CD8-positive, alpha-beta memory T cell (primary cell): ENCODE measurements around the gene LDLRAD4. TPM values are rescaled to one million over a fixed set of nuclear protein-coding genes. Genes with fewer than 3 reads are reported as not detected.

Experiments
- CTCF ChIA-PET: fragments of 350-600 bp; sonication (Branson Sonifier 250); formaldehyde crosslinking; loops from one replicate; lab custom pipeline; 2021; ENCODE audit warnings: antibody characterized with exemption; lab: Charles Lee
- POLR2A ChIA-PET: fragments of 350-600 bp; sonication (Branson Sonifier 250); formaldehyde crosslinking; loops from one replicate; lab custom pipeline; 2021; ENCODE audit warnings: antibody characterized with exemption; lab: Charles Lee
- DNase-seq, 5 donors: peaks; one replicate each; pipeline versions ENCODE4 v3.0.0 to v3.0.0-alpha.2; 2020 to 2022; ENCODE audit warnings: mixed read lengths in 1 of 5
- H3K27ac ChIP-seq: one replicate; pipeline ENCODE4 v1.7.0; 2013; ENCODE audit warnings: low read depth, mild to moderate bottlenecking, low read length, moderate library complexity
- H3K27me3 ChIP-seq: 2 replicates; pipeline ENCODE4 v1.7.0; 2013; ENCODE audit warnings: low read length, mild to moderate bottlenecking; ENCODE audit not compliant: insufficient read depth, poor library complexity, severe bottlenecking
- H3K36me3 ChIP-seq: 2 replicates; pipeline ENCODE4 v1.7.0; 2013; ENCODE audit warnings: mild to moderate bottlenecking, low read length, moderate library complexity; ENCODE audit not compliant: insufficient read depth
- H3K4me1 ChIP-seq: 2 replicates; pipeline ENCODE4 v1.7.0; 2013; ENCODE audit warnings: mild to moderate bottlenecking, low read length, moderate library complexity; ENCODE audit not compliant: insufficient read depth
- H3K4me3 ChIP-seq: 2 replicates; pipeline ENCODE4 v1.7.0; 2013; ENCODE audit warnings: mild to moderate bottlenecking, low read length
- H3K9me3 ChIP-seq: 2 replicates; pipeline ENCODE4 v1.7.0; 2013; ENCODE audit warnings: mild to moderate bottlenecking, low read length
- H3K27ac Mint-ChIP-seq, 8 donors: one replicate each; pipeline ENCODE4 v1.8.0; 2020 to 2021; ENCODE audit warnings: mixed read lengths in 8 of 8, mild to moderate bottlenecking in 6 of 8, inconsistent platforms in 3 of 8, moderate library complexity in 3 of 8
- H3K27me3 Mint-ChIP-seq, 2 donors: one replicate each; pipeline ENCODE4 v1.8.0; 2020 to 2021; ENCODE audit warnings: mixed read lengths in 2 of 2, mild to moderate bottlenecking in 1 of 2, moderate library complexity in 1 of 2
- H3K36me3 Mint-ChIP-seq, 3 donors: one replicate each; pipeline ENCODE4 v1.8.0; 2020 to 2021; ENCODE audit warnings: mixed read lengths in 3 of 3, inconsistent platforms in 1 of 3, mild to moderate bottlenecking in 1 of 3
- H3K4me1 Mint-ChIP-seq, 3 donors: one replicate each; pipeline ENCODE4 v1.8.0; 2020 to 2021; ENCODE audit warnings: mixed read lengths in 3 of 3, inconsistent platforms in 1 of 3, mild to moderate bottlenecking in 1 of 3
- H3K4me3 Mint-ChIP-seq, 7 donors: one replicate each; pipeline ENCODE4 v1.8.0; 2020 to 2021; ENCODE audit warnings: mixed read lengths in 7 of 7, mild to moderate bottlenecking in 6 of 7, moderate library complexity in 4 of 7, inconsistent platforms in 2 of 7
- H3K9me3 Mint-ChIP-seq, 5 donors: one replicate each; pipeline ENCODE4 v1.8.0; 2020 to 2022; ENCODE audit warnings: mixed read lengths in 5 of 5, mild to moderate bottlenecking in 3 of 5, moderate library complexity in 2 of 5, inconsistent platforms in 1 of 5
- polyA plus RNA-seq: library from polyadenylated mRNA; unstranded; fragments of 300-500 nt; fragmentation: Illumina TruSeq; gene quantifications from one replicate; pipeline ENCODE4 v1.2.3, GENCODE V29; 2021
- total RNA-seq, 2 experiments: library from RNA; stranded (reverse); gene quantifications; one replicate each; pipeline ENCODE4 v1.2.3, GENCODE V29; 2021

Gene LDLRAD4
- total and polyA plus RNA-seq, 3 experiments from 2014 or later, result 8.1 to 30.4 (median 27.3) TPM

- H3K27me3 ChIP-seq, result no peaks in the 10 kb centered on the region
- CTCF ChIA-PET, result no interaction called here
- H3K4me1 ChIP-seq, result no peaks in the 10 kb centered on the region
- H3K27ac ChIP-seq, result no peak overlapping the region
- no peaks in the 10 kb centered on the region for H3K36me3 ChIP-seq
- H3K4me3 ChIP-seq, result no peak overlapping the region
- POLR2A ChIA-PET, result no interaction called here
- H3K9me3 Mint-ChIP-seq, result no peaks in the 10 kb centered on the region
- H3K4me1 Mint-ChIP-seq, result peaks cover 0 to 4% (median 0%) of the 10 kb centered on the region in 3 donors
- H3K9me3 ChIP-seq, result no peaks in the 10 kb centered on the region
- H3K27me3 Mint-ChIP-seq, result no peaks in the 10 kb centered on the region
- H3K27ac Mint-ChIP-seq, result no peak overlapping the region
- no peak for DNase-seq
- H3K4me3 Mint-ChIP-seq, result no peak overlapping the region
- no peaks in the 10 kb centered on the region for H3K36me3 Mint-ChIP-seq
Measured at GRCh38 chr18:13401404-13401803, 182.8 kb downstream of the LDLRAD4 start.

- no peaks in the 10 kb centered on the region for H3K36me3 ChIP-seq
- ChIA-PET CTCF (no interaction called here), POLR2A (no interaction called here)
- Mint-ChIP-seq H3K36me3 (no peaks in the 10 kb centered on the region), H3K27me3 (no peaks in the 10 kb centered on the region), H3K9me3 (no peaks in the 10 kb centered on the region), H3K27ac (no peak overlapping the region), H3K4me3 (no peak overlapping the region), H3K4me1 (peaks cover 0 to 4% (median 0%) of the 10 kb centered on the region in 3 donors)
- H3K4me3 ChIP-seq, result no peak overlapping the region
- DNase-seq, result no peak
- H3K4me1 ChIP-seq, result no peaks in the 10 kb centered on the region
- no peaks in the 10 kb centered on the region for H3K9me3 ChIP-seq
- no peaks in the 10 kb centered on the region for H3K27me3 ChIP-seq
- no peak overlapping the region for H3K27ac ChIP-seq
Measured at GRCh38 chr18:13401826-13402225, 183.3 kb downstream of the LDLRAD4 start.

GRCh38 chr18:13403786-13404549 is 185.4 kb downstream of the LDLRAD4 start:
- Mint-ChIP-seq H3K4me3 (no peak overlapping the region), H3K9me3 (no peaks in the 10 kb centered on the region), H3K4me1 (peaks cover 0 to 4% (median 0%) of the 10 kb centered on the region in 3 donors), H3K27ac (no peak overlapping the region), H3K36me3 (no peaks in the 10 kb centered on the region), H3K27me3 (no peaks in the 10 kb centered on the region)
- H3K4me1 ChIP-seq, result no peaks in the 10 kb centered on the region
- no peaks in the 10 kb centered on the region for H3K27me3 ChIP-seq
- DNase-seq, result no peak
- CTCF ChIA-PET, result no interaction called here
- POLR2A ChIA-PET, result no interaction called here
- H3K9me3 ChIP-seq, result no peaks in the 10 kb centered on the region
- H3K27ac ChIP-seq, result no peak overlapping the region
- H3K36me3 ChIP-seq, result no peaks in the 10 kb centered on the region
- no peak overlapping the region for H3K4me3 ChIP-seq

- Mint-ChIP-seq H3K27ac (no peak overlapping the region), H3K27me3 (no peaks in the 10 kb centered on the region), H3K4me3 (no peak overlapping the region), H3K36me3 (no peaks in the 10 kb centered on the region), H3K4me1 (peaks cover 0 to 4% (median 0%) of the 10 kb centered on the region in 3 donors), H3K9me3 (no peaks in the 10 kb centered on the region)
- Histone ChIP-seq H3K4me3 (no peak overlapping the region), H3K27me3 (no peaks in the 10 kb centered on the region), H3K36me3 (no peaks in the 10 kb centered on the region), H3K4me1 (no peaks in the 10 kb centered on the region), H3K27ac (no peak overlapping the region), H3K9me3 (no peaks in the 10 kb centered on the region)
- POLR2A ChIA-PET, result no interaction called here
- CTCF ChIA-PET, result no interaction called here
- DNase-seq, result no peak
Measured at GRCh38 chr18:13405305-13406038, 186.9 kb downstream of the LDLRAD4 start.

- no peaks in the 10 kb centered on the region for H3K27me3 ChIP-seq
- no peak for DNase-seq
- no peaks in the 10 kb centered on the region for H3K9me3 Mint-ChIP-seq
- H3K4me1 ChIP-seq, result no peaks in the 10 kb centered on the region
- ChIA-PET POLR2A (no interaction called here), CTCF (no interaction called here)
- no peak overlapping the region for H3K4me3 Mint-ChIP-seq
- no peaks in the 10 kb centered on the region for H3K27me3 Mint-ChIP-seq
- no peaks in the 10 kb centered on the region for H3K4me1 Mint-ChIP-seq
- H3K9me3 ChIP-seq, result no peaks in the 10 kb centered on the region
- H3K36me3 Mint-ChIP-seq, result peaks cover 0 to 2% (median under 1%) of the 10 kb centered on the region in 3 donors
- H3K27ac ChIP-seq, result no peak overlapping the region
- no peak overlapping the region for H3K27ac Mint-ChIP-seq
- no peaks in the 10 kb centered on the region for H3K36me3 ChIP-seq
- no peak overlapping the region for H3K4me3 ChIP-seq
Measured at GRCh38 chr18:13406049-13406615, 187.6 kb downstream of the LDLRAD4 start.

- no peaks in the 10 kb centered on the region for H3K4me1 Mint-ChIP-seq
- Histone ChIP-seq H3K4me3 (no peak overlapping the region), H3K27me3 (no peaks in the 10 kb centered on the region), H3K27ac (no peak overlapping the region), H3K4me1 (no peaks in the 10 kb centered on the region), H3K36me3 (no peaks in the 10 kb centered on the region), H3K9me3 (no peaks in the 10 kb centered on the region)
- peaks cover 0 to 3% (median 1%) of the 10 kb centered on the region in 5 donors for H3K9me3 Mint-ChIP-seq
- H3K4me3 Mint-ChIP-seq, result no peak overlapping the region
- H3K36me3 Mint-ChIP-seq, result peaks cover 0 to 6% (median 5%) of the 10 kb centered on the region in 3 donors
- CTCF ChIA-PET, result no interaction called here
- no peaks in the 10 kb centered on the region for H3K27me3 Mint-ChIP-seq
- no peak for DNase-seq
- H3K27ac Mint-ChIP-seq, result no peak overlapping the region
- POLR2A ChIA-PET, result no interaction called here
Measured at GRCh38 chr18:13406736-13407135, 188.2 kb downstream of the LDLRAD4 start.

- H3K27me3 Mint-ChIP-seq, result no peaks in the 10 kb centered on the region
- no peak for DNase-seq
- H3K27ac Mint-ChIP-seq, result no peak overlapping the region
- Histone ChIP-seq H3K27me3 (no peaks in the 10 kb centered on the region), H3K27ac (no peak overlapping the region), H3K36me3 (no peaks in the 10 kb centered on the region), H3K4me1 (no peaks in the 10 kb centered on the region), H3K9me3 (no peaks in the 10 kb centered on the region), H3K4me3 (no peak overlapping the region)
- POLR2A ChIA-PET, result no interaction called here
- H3K9me3 Mint-ChIP-seq, result peaks cover 0 to 10% (median 6%) of the 10 kb centered on the region in 5 donors
- H3K36me3 Mint-ChIP-seq, result peaks cover 0 to 13% (median 5%) of the 10 kb centered on the region in 3 donors
- H3K4me1 Mint-ChIP-seq, result no peaks in the 10 kb centered on the region
- no peak overlapping the region for H3K4me3 Mint-ChIP-seq
- CTCF ChIA-PET, result no interaction called here
Measured at GRCh38 chr18:13407484-13407883, 188.9 kb downstream of the LDLRAD4 start.

GRCh38 chr18:13409026-13409425 is 190.5 kb downstream of the LDLRAD4 start:
- Mint-ChIP-seq H3K9me3 (peaks cover 0 to 10% (median 6%) of the 10 kb centered on the region in 5 donors), H3K4me3 (no peak overlapping the region), H3K27me3 (no peaks in the 10 kb centered on the region), H3K4me1 (no peaks in the 10 kb centered on the region), H3K27ac (no peak overlapping the region), H3K36me3 (peaks cover 0 to 14% (median 5%) of the 10 kb centered on the region in 3 donors)
- no peaks in the 10 kb centered on the region for H3K27me3 ChIP-seq
- no peaks in the 10 kb centered on the region for H3K36me3 ChIP-seq
- DNase-seq, result no peak
- ChIA-PET CTCF (no interaction called here), POLR2A (no interaction called here)
- H3K4me3 ChIP-seq, result no peak overlapping the region
- H3K4me1 ChIP-seq, result no peaks in the 10 kb centered on the region
- no peaks in the 10 kb centered on the region for H3K9me3 ChIP-seq
- no peak overlapping the region for H3K27ac ChIP-seq
